Activated T-cell treated with anti-CD3 and anti-CD28 coated beads for 1 hour (primary cell): ENCODE data around the gene RPA1.
"Not testable (repeated sequence)": the region's sequence is repeated elsewhere in the genome, so short reads cannot be mapped to it uniquely, and the experiment has no call there.

Experiments used
- DNase-seq: peaks from one replicate; pipeline ENCODE4 v3.0.0-alpha.2; 2020; ENCODE audit warnings: low read depth

RPA1 gene

DNA sequence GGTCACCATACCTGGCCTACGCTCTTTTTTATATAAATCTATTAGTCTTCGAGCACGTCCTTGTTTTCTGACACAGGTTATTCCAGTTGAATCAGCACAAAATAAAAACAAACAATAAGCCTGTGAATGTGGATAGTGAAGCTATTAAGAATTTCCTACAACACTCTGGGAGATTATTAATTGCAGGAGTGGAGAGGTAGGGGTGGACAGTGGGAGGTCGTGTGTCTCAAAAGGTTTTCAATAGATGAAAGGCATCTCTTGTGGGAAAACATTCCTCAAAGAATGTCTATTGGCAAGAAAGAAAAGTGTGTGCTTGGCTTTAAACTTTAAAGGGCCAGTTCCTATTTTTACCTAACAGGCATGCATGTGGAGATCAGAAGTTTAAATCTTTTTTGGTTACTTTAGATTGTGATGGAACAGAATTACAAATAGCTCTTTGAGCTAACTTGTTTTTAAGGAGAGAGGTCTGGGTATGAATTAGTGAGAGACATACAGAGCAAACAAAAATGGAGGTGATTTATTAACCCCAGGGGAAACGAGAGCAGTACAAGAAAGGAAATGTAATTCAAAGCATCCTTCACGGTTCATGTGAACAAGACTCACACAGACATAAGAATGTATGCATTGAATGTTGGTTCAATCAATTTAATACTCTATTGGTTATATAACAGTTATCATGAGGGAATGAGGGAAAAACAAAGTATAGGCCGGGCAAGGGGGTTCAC, 9.1 kb upstream of the RPA1 start:
- DNase-seq = no peak

DNA sequence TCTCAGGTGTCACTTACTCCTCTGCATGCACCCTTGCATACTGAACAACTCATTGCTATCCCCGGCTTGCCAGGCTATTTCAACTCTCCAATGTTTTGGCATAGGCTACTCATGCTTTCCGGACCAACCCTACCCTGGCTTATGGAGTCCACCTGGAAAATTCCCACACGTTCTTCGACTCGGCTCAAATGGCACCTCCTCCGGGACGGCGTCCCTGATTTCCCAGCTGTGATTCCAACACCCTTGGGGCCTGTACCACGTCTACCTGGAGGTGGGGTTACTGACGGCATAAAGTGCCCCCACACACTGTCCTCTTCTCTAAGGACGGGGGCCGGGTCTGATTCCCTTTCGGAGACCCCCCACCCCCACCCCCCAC, 601 bp upstream of the RPA1 start:
- no peak for DNase-seq

DNA sequence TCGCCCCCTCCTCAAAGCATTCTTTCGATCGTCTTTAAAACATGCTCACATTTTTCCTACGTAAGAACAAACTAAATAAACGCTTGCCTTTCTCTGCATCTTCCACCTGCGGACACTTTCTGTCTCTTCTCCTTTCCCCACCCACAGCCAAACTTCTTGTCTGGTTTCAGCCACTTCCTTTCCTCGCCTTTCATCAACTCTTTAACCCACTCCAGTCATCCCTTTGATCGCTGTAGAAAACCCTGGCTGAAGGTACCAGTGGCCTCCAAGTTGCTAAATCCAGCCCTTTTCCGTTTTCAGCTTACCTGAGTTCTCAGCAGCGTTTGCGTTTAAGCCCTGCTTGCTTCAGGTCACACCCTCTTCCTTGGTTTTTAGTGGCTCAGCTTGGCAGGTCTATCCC, 483 bp downstream of the RPA1 start:
- DNase-seq = no peak

DNA sequence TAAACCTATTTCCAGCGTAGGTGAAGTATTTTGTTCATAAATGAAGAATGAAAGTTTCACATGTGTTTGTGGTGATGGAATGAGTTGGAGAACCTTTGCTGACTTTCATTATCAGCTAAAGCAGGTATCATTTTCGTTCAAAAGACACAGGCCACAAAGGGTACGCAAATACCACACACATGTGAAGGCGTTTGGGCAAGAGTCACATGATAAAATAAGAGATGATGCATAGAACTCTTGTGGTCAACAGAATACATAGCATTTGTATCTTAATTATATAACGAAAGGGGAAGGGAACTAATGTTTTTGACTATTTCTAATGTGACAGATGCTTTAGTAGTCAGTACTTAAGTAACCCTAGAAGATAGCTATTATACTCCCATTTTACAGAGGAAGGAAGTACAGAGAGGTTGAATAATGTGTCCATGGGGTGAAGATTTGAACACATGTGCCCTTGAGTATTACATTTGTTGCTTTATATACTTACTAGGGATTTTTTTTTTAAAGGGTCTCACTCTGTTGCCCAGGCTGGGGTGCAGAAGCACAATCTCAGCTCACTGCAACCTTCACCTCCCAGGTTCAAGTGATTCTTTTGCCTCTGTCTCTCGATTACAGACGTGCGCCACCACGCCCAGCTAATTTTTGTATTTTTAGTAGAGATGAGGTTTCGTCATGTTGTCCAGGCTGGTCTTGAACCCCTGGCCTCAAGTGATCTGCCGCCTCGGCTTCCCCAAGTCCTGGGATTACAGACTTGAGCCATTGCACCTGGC, 4.8 kb downstream of the RPA1 start:
- DNase-seq = no peak

DNA sequence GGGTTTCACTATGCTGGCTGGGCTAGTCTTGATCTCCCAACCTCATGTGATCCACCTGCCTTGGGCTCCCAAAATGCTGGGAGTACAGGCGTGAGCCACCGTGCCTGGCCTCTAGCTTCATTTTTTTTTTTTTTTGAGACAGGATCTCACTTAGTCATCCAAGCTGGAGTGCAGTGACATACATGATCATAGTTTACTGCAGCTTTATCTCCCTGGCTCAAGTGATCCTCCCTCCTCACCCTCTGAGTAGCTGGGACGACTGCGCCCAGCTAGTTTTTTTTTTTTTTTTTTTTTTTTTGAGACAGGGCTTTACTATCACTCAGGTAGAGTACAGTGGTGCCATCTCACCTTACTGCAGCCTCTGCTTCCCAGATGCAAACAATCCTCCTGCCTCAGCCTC, 9.7 kb downstream of the RPA1 start:
- no peak for DNase-seq

DNA sequence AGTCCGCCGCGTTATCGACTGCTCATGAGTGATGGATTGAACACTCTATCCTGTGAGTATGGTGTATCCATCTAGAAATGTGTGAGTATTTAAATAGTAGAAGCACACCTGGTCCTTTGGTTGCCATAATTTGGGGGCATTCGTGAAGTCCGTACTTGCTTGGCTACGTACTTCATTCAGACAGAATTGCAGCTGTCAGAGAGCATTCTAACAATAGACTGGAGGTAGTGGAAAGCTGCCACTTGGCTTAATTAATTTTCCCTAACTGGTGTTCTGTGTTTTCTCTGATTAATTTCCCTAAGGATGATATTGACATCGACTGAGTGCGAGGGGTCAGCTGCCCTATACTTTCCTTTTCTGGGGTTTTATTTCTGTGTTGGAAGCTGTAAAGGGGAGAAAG, 14.1 kb downstream of the RPA1 start:
- DNase-seq = no peak

DNA sequence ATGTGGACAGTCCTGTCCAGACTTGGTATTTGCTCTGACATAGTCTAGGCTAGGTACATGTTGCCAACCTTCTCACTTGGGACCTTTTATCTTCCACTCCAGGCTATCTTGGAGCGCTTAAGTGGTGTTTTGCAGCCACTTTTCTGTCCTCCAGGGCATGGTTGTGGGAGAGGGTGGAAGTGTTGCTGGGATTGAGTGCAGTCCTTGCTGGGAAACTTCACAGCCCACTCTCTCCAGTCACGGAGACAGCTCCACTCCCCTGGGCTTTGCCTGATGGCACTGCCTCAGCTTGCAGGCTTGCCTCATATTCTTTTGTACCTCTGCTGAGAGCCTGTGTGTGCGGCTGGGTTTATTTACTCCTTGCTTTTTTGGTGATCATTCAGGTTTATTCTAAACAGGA, 17.4 kb downstream of the RPA1 start:
- DNase-seq = no peak

DNA sequence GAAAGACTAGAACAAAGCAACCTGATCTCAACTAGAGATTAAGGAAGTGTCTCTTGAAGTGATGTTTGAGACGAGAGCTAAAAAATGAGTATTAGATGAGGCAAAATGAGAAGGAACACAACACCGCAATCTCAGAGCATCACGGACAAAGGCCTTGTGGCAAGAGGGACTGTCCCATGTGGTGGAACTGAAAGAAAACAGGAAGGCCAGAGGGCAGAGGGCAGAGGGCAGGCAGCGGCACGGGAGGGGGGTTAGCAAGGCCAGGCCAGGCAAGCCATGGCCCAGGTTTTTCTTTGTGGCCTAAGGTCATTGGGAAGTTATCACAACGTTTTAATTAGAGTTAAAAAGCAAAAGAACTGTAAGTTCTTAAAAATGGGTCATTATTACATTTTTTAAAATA, 22.5 kb downstream of the RPA1 start:
- DNase-seq = no peak

DNA sequence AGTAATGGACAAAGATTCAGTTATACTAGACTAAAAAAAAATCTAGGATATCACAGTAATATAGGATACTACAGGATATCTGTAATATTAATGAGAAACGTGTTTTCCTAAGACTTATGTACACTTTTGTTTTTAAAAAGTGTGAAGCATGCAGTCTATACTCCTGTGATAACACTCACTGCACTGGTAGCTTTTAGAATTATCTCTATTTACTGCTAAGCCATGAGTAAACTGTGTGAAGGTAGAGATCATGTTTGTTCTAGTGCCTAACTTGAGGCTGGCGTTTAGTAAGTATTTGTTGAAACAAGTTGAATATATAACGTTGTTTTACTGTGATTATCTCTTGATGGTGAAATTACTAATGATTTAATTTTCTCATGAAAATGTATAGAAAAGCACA, 23.9 kb downstream of the RPA1 start:
- DNase-seq = no peak

DNA sequence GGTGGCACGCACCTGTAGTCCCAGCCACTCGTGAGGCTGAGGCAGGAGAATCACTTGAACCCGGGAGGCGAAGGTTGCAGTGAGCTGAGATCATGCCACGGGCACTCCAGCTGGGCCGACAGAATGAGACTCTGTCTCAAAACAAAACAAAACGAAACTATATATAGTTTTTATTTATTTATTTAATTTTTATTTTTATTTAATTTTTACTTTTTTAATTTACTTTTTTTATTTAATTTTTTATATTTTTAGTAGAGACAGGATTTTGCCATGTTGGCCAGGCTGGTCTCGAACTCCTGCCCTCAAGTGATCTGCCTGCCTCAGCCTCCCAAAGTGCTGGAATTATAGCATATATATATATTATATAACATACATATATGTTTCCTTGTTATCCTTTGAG, 26.7 kb downstream of the RPA1 start:
- DNase-seq = not testable (repeated sequence)

DNA sequence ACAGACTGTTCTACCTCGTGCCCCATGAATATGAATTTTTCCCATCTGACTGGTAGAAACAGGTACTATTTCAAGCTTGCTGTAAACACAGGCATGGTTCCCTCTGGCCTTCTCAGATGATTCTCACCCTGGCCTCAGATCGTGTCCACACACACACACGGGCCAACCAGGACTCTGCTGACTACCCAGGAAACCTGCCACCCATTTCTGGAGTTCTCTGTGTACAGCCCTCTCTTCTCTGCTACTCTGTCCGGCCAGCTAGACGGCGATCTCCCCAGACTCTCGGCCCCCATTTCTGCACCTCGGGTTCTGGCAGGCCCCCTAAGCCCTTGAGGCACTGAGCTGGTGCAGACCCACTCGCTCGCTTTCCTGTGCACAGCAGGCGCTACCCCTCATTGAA, 31.2 kb downstream of the RPA1 start:
- DNase-seq = no peak

DNA sequence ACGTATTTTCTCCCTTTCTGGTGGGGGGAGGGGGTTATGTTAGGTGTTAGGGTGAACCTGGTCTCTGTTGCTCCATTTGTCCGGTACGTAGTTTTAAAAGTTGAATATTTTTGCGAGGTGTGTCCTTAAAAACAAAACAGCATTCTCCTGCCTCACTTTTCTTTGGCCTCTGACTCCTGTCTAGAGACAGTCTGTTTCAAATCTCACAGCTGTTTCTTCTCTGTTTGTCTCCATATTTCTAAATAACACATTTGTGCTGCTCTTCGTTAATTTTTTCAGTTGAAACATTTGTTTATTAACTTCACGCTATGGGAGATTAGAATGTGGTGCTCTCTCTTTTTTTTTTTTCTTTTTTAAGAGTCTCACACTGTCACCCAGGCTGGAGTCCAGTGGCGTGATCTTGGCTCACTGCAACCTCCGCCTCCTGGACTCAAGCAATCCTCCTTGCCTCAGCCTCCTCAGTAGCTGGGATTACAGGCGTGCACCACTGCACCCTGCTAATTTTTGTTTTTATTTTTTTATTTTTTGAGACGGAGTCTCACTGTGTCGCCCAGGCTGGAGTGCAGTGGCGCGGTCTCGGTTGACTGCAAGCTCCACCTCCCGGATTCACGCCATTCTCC, 31.7 kb downstream of the RPA1 start:
- no peak for DNase-seq

DNA sequence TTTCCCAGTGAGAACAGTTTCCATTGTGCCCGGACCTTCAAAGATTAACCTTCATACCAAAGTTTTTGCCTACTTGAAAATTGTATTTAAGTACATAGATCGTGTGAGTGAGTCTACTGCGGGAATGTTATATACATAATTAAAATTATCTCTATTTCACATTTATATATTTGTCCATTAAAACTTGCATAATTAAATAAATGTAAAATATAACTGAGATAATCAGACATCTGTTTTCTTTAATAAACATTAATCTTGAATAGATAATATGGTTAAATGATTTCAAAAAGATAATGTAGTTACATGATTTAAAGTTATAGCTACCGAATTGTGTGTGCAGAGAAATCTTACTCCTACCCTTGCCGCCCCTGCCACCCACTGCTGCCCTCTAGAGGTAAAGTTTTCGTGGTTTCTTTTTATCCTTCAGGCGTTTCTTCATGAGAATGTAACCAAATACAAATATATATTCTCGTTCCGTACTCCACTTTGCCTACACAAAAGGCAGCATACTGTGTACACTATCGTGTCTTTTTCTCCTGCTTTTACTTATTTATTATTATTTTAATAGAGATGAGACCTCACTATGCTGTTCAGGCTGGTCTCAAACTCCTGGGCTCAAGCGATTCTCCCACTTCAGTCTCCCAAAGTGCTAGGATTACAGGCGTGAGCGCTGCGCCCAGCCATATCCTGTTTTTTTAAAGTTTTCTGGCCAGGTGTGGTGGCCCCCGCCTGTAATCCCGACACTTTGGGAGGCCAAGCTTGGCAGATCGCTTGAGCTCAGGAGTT, 35.6 kb downstream of the RPA1 start:
- peak; percentile 44 for DNase-seq

DNA sequence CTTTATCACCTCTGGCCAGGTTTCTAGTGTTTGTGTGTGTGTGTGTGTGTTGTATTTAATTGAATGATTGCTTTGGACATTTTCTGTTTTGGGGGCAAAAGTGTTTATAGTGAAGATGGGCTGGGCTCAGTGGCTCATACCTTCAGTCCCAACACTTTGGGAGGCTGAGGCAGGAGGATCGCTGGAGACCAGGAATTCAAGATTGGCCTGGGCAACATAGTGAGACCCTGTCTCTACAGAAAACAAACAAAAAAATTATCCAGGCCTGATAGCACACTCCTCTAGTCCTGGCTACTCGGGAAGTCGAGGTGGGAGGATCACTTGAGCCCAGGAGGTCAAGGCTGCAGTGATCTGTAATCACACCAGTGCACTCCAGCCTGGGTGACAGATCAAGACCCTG, 37.5 kb downstream of the RPA1 start:
- no peak for DNase-seq

DNA sequence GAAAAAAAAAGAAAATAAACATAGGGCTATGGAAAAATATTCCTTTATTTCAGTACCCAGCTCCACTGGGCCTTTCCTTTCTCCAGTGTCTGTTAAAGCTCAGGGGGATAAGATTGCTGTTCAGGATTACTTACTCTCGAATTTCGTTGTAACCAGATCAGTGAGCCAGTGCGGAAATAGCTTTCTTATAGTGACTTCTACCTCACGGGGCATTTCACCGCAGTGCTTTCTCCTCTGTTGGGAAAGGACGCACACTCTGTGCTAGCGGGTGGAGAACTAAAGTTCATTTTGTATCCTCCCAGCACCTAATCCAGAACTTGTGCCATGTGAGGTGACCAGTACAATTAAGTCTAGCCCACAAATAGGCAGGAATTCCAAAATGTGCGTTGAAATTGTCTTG, 38.3 kb downstream of the RPA1 start:
- no peak for DNase-seq

DNA sequence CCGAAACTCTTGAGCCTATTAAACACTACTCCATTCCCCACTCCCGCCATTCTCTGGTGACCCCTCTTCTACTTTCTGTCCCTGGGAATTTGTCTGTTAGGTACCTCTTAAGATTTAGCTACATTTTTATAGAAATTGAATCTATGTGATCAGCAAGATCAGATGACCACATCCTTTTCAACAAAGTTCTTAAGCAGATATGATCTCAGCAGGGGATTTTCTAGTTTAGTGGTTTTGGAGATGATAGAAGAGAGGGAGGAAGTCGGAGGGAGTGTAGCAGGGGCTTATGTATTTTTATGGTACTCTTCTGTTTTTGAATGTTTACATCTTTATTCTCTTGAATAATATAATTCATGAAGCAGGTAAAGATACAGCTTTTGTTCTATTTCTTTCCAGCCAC, 40.8 kb downstream of the RPA1 start:
- no peak for DNase-seq

DNA sequence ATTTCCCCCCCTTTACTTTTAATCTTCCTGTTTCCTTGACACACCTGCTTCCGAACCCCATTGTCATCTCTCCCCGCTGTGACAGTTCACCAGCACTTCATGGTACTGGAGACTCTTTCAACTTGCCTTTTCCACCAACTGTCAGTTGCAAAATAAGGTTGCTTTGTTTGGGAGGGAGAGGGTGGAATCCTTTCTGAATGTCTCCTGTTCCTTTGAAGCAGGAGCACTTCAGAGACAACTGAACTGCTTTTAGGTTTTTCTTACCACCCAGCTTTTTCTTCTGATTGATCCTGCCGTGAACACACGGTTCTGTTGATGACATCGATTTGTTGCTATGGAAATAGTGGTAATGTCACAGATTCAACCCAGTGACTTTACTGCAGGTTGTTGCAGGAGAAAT, 42.0 kb downstream of the RPA1 start:
- DNase-seq = no peak

DNA sequence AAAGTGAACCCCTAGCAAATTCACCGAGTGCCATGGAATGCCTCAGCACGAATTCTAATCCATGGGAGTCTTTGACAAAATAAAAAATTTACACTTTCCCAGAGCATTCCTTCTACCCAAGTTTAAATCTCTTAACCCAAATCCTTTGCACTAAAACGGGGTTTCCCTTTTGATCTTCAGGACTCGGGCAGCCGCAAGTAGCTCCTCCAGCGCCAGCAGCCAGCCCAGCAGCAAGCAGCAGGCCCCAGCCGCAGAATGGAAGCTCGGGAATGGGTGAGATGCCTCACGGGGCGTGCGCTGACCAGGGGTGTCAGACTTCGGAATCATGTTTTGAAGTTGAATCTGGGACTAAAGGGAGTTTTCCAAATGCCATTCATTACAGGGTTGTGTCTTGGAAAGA, 42.4 kb downstream of the RPA1 start:
- DNase-seq = no peak

DNA sequence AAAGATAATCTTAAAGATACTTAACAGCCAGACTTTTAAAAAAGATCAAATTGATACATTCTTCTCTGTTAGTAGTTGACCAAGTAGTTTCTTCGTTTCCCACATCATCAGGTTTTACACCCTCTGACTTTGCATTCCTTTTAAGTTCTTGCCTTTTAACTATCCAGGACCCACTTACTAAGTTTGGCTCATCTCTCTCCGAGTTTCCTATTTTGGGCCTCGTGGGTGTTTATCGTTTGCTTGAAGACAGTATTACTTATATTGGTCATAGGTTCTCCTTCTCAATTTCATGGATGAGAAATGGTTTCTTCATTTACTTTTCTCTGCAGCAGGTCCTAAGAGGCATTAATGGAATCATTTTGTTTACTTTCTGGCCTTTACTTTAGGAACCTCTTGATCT, 43.2 kb downstream of the RPA1 start:
- no peak for DNase-seq

DNA sequence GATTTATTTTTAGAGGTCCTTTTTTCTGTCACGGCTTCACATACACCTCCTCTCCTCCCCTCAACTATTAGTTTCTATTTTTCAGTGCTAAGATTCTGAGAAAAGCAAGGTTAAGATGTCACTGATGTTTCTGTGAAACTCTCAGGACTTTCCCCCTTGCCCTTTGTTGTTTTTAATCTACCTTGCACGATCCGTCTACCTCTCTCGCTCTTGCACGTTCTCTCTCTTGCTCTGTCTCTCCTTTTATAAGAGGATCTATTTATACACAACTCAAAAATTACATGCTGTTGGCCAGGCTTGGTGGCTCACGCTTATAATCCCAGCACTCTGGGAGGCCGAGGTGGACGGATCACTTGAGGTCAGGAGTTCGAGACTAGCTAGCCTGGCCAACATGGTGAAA, 43.6 kb downstream of the RPA1 start:
- no peak for DNase-seq

DNA sequence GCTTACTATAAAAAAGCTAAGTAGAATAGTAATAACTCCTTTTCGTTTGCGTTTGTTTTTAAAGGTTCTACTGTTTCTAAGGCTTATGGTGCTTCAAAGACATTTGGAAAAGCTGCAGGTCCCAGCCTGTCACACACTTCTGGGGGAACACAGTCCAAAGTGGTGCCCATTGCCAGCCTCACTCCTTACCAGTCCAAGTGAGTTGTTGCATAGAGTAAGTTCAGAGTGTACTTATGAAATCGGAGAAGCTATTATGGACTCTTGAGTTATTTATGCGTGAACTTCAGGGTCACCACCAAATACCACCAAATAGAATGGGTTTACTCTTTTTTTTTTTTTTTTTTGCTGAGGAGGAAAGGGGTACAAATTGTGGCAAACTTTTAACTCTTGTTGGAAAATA, 45.8 kb downstream of the RPA1 start:
- DNase-seq = no peak

DNA sequence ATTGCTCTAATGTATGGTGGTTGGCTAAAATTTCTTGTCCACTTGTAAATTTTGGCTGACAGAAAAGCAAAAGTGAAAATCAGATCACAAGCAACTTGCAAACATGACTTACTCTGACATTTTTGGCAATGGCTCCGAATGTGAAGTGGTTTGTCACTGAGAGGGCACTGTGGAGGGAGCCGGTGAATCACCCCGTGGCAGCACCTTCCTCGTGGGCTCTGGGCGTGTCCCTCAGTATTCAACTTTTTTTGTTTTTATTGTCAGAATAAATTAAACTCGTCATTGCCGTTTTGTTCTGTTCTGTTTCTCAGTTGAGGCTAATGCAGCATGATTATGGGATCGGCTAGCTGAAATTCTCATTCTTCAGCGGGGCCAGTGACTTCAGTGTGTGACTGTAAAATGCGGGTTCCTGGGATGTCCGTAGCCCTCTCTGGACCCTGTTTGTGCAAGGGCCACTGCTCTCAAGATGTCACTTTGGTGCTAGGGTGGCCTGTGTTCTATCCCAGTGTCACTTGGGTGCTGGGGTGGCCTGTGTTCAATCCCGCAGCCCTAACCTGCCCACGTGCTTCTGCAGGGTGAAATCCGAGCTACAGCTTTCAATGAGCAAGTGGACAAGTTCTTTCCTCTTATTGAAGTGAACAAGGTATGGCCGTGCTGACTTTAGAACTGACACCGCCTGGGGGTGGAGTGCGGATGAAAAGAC, 48.8 kb downstream of the RPA1 start:
- no peak for DNase-seq
